GM21825 (cell line): Measurements from ENCODE around the gene SLC25A18.
"Not testable (repeated sequence)": the region's sequence is repeated elsewhere in the genome, so short reads cannot be mapped to it uniquely, and the experiment has no call there.

Experiments
- ATAC-seq: cut with Tn5 transposase; IDR thresholded peaks from one replicate; pipeline ENCODE4 v1.9.1; 2021; ENCODE audit warnings: mild to moderate bottlenecking, moderate library complexity; ENCODE audit not compliant: unreplicated experiment

The SLC25A18 gene, protein sequence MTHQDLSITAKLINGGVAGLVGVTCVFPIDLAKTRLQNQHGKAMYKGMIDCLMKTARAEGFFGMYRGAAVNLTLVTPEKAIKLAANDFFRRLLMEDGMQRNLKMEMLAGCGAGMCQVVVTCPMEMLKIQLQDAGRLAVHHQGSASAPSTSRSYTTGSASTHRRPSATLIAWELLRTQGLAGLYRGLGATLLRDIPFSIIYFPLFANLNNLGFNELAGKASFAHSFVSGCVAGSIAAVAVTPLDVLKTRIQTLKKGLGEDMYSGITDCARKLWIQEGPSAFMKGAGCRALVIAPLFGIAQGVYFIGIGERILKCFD

DNA sequence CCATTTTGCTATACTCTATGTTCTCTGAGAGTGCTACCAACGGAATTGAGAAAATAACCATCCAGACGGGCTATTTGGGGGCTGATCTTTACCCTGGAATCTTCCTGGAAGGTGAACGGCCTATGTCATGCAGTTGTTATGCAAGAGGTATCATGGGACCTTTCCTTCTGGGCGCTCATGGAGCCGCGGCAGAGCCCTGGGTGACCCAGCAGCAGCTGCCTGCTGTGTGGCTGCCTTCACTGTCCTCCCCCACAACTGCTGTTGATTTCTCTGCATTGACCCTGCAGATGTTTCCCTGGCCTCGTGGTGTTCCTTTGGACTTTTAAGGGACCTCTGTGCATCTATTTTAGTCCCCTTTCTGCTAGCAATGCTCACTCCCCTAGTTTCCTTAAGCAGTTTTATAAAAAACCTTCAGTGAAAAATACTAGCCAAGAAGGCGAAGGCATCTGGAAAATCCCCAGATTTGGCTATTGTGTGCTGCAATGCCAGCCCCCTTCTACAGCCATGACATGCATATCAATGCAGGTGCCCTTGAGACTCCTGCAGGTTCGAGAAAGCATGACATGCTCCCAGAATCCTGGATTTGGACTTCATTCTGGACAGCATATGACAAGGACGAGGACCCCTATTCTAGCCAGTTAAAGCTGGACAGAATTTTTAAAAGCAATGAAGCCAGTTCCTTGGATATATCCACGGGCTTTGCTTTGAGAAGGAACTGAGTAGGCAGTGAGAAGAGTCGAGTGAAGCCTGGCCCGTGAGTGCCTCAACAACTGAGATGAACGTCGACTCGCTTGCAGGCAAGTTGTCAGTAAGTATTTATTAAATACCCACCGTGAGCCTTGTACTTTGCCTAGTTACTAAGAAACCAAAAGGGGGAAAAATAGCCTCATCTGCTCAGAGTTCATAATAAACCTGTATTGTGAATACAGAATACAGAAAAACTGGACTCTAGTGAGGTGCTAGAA lies at the start of gene SLC25A18:
TSS of gene SLC25A18 (plus strand) at position 593 of the 965 bp plus-strand sequence. CDS start 16,447 bp downstream, outside the sequence.
- ATAC-seq: no peak

DNA sequence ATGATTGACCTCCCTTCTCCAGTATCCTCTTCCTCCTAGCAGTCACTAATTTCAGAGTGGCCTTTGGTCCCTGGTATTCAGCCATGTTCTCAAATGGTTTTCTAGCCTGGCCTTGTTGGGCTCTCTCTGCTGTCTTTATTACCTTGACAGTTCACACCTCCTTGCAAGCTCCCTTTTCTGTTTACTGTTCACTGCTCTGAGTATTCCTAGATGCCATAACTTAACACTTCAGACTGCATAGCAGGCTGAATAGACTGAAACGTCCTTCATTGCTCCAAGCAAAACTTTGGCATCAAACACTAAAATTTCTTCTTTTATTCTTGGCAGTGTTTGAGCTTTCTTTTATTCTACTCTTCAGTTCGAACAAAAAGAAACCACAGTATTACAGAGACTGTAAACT lies 49.7 kb upstream of the SLC25A18 start:
- ATAC-seq: no peak

DNA sequence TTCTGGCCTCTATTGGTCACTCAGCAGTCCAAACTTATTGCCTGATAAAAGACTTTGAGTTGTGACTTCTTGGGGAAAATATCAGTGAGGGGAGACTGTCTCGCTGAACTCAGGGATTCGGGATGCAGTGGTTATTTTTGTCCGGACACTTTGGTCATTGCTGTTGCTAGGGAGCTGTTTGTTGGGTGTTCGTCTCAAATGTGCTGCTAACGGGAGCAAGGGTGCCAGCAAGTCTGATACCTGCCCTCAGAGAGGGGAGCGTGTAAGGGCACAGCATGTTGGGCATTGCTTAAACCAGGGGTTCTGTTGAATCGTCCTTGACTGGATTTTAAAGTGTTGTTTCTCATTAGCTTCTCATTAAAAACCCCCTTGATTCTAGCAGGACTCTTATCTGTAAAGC lies 49.2 kb upstream of the SLC25A18 start:
- no peak for ATAC-seq

DNA sequence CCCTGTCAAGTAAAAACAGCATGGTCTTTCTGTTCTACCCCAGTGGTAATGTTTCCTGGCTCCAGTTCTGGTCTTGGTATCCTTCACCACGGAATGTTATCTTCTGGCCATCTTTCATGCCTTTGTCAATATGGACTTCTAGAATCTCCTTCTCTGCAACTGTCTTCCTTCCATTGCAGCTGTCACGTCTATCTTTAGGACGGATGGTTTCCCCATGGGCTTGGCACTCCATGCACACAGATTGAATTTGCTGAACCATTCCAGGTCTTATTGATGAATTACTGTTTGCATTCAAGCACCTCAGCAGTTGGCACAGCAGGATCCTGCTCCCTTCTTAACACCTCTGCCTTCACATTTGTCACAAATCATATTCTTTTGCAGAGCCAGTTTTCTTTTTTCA lies 44.9 kb upstream of the SLC25A18 start:
- no peak for ATAC-seq

DNA sequence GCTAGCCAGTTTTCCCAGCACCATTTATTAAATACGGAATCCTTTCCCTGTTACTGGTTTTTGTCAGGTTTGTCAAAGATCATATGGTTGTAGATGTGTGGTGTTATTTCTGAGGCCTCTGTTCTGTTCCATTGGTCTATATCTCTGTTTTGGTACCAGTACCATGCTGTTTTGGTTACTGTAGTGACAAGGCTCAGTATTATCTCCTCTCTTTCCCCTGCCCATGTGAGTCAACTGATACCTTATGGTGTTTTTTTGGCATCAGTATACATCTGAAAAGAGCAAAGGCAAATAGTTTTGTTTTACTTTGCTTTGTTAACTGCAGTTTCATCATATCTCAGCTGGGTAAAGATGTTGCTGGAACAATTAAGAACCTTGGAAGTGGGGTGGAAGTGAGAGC lies 41.3 kb upstream of the SLC25A18 start:
- not testable (repeated sequence) for ATAC-seq

DNA sequence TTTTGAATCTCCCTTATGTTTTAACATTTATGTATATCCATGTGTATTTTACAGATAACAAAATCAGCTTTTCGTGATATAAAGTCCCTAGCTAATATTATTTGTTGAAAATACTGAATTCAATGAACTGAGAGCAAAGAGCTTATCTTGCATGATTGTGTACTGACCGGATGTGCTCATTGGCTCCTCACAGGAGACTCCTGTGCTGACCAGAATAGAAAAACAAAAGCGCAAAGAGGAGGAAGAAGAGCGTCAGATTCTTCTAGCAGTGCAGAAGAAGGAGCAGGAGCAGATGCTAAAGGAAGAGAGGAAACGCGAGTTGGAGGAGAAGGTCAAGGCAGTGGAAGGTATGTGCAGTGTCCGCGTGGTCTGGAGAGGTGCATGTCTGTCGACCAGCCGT lies 39.4 kb upstream of the SLC25A18 start:
- no peak for ATAC-seq

DNA sequence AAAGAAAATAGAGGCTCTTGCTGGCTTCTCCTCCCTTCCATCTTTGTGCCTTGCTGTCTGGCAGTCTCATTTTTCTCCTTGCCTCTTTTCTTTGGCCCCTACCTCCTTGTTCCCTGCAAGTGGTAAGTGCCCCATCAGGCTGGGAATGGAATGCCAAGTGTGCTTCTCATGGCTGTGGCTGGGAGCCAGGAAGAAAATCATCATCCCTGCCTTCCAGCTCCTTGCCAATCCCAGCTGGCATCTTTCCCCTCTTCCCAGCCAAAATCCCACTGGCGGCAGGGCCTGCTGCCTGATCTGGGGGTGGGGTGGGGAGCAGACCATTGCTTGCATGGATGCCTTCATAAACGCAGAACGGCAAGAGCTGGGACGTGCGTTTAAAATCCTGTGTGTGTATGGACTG lies 27.0 kb upstream of the SLC25A18 start:
- ATAC-seq: no peak

DNA sequence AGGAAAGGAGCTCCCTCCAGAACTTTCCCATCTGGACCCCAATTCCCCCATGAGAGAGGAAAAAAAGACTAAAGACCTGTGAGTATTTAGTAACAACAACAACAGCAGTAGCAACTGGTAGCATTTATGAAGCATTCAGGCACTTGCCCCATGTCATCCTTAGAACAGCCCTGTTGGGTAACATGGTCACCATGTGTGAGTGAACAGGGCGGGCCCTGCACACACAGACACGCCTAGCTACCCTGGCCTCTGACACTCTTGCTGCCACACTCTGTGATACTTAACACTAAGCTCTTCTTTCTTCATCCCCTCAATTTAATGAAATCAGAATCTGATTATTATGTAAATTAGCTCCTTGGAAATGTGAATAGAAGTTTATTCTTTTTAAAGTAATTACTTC lies 26.1 kb upstream of the SLC25A18 start:
- no peak for ATAC-seq

DNA sequence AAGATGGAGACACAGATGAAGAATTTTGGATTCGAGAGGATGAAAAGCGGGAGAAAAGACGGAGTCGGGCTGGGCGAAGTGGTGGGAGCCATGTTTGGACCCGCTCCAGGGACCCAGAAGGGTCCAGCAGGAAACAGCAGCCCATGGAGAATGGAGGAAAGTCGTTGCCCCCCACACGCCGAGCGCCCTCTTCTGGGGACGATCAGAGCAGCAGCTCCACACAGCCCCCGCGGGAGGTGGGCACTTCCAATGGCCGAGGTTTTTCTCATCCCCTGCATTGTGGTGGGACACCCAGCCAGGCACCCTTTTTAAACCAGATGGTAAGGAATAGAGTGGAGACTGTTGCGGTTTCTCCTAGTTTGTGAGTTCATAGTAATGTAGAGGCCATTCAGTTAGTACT lies 22.8 kb upstream of the SLC25A18 start:
- no peak for ATAC-seq

DNA sequence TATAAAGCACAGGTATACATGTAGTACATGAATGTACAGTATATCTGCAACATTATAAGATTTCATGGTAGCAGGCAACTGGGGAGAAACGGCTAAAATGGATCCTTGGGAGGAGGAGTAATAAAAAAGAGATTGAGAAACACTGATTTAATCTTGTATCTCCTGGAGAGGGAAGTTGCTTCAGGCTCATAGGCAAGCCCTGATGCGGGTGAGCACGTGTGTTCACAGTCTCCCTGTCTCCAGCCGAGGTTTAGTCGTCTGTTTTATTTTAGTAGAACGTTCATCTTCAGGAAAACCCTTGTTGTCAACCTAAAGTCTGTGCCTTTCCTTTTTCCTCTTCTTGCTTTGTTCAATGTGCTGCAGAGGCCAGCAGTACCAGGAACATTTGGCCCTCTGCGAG lies 21.8 kb upstream of the SLC25A18 start:
- ATAC-seq: no peak

DNA sequence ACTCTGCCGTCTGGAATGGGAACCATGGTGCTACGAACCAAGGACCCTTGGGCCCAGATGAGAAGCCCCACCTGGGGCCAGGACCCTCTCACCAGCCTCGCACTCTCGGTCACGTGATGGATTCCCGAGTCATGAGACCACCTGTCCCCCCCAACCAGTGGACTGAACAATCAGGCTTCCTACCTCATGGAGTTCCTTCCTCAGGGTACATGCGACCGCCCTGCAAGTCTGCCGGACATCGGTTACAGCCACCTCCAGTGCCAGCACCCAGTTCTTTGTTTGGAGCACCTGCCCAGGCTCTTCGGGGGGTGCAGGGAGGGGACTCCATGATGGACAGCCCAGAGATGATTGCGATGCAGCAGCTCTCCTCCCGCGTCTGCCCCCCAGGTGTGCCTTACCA lies 20.8 kb upstream of the SLC25A18 start:
- ATAC-seq: no peak

DNA sequence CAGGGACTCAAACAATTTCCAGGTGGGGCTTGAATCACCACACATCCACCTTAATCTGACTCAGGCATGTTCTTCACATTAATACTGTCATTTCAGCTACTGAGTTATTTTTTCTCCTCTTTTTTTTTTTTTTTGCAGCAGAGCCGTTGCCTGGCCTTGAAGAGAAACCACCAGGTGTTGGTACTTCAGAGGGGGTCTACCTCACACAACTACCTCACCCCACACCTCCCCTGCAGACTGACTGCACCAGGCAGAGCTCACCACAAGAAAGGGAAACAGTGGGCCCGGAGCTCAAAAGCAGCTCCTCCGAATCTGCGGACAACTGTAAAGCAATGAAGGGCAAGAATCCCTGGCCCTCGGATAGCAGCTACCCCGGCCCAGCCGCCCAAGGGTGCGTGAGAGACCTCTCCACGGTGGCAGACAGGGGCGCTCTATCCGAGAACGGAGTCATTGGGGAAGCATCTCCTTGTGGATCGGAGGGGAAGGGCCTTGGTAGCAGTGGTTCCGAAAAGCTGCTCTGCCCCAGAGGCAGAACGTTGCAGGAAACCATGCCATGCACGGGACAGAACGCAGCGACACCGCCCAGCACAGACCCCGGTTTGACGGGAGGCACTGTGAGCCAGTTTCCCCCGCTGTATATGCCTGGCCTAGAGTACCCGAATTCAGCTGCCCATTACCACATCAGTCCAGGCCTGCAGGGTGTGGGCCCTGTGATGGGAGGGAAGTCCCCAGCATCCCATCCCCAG lies 15.1 kb upstream of the SLC25A18 start:
- ATAC-seq: no peak

DNA sequence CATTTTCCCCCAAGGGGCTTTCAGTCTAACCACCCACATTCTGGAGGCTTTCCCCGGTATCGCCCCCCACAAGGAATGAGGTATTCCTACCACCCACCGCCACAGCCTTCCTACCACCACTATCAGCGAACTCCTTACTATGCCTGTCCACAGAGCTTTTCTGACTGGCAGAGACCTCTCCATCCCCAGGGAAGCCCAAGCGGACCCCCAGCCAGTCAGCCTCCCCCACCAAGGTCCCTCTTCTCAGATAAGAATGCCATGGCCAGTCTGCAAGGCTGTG lies 14.6 kb upstream of the SLC25A18 start:
- ATAC-seq: no peak

DNA sequence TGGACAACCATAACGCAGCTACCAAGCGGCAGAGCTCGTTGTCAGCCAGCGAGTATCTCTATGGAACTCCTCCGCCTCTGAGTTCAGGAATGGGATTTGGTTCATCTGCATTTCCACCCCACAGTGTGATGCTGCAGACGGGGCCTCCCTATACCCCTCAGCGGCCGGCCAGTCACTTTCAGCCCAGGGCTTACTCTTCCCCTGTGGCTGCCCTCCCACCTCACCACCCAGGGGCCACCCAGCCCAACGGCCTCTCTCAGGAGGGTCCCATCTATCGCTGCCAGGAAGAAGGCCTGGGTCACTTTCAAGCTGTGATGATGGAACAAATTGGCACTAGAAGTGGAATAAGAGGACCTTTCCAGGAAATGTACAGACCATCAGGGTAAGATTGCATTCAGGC lies 14.1 kb upstream of the SLC25A18 start:
- ATAC-seq: no peak

DNA sequence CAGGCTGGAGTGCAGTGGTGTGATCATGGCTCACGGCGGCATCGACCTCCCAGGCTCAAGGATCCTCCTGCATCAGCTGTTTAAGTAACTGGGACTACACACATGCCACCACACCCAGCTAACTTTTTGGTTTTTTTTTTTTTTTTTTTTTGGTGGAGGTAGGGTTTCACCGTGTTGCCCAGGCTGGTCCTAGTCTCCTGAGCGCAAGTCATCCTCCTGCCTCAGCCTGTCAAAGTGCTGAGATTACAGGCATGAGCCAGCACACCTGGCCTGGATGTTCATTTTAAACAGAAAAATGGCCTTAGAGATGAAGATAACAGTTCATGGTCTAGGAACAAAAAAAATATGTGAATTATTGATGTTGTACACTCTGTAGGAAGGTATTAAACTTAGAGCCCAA lies 13.6 kb upstream of the SLC25A18 start:
- no peak for ATAC-seq

DNA sequence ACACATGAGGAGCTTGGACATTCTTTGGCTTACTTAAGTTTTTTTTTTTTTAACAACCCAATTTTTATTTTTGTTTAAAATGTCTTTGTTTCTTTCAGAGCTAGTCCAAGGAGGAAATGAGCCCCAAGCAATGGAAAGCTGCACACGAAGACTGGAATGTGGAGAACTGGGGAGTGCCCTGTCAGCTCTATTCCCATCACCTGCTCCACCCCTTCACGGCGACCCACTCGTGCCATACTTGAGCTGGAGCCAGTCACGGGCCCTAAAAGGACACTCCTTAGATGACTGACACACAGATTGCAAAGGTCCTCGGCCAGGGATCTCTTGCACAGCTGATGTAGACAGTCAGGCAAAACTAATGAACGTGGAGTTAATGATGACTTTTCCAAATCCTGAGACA lies 10.6 kb upstream of the SLC25A18 start:
- ATAC-seq: no peak

DNA sequence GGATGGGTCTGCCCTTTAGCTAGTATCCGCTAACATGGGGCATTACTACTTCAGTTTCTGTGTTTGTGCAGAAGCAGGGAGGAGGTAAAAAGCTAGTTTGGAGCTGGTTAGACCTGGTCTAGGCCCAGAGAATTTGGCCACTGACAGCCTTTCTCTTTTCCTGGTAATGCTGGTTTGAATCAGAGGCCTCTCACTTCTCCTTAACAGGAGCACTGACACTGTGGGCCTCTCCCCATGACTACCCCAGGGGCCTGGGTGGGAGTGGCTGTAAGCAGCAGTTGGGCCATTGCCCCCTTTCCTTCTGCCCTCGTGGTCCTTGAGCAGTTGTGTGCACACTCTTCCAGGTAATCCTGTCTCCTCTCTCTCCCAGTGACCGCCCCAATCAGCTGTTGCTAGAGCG lies 8.5 kb upstream of the SLC25A18 start:
- ATAC-seq: no peak

DNA sequence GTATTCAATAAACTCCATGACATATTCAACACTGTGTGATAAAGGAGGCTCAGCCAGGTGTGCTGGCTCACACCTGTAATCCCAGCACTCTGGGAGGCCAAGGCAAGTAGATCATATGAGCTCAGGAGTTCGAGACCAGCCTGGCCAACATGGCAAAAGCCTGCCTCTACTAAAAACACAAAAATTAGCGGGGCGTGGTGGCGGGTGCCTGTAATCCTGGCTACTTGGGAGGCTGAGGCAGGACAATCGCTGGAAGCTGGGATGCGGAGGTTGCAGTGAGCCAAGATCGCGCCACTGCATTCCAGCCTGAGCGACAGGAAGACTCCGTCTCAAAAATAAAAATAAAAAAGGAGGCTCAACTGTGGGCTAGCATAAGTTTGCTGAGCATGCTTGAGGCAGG lies 4.1 kb upstream of the SLC25A18 start:
- ATAC-seq: no peak

DNA sequence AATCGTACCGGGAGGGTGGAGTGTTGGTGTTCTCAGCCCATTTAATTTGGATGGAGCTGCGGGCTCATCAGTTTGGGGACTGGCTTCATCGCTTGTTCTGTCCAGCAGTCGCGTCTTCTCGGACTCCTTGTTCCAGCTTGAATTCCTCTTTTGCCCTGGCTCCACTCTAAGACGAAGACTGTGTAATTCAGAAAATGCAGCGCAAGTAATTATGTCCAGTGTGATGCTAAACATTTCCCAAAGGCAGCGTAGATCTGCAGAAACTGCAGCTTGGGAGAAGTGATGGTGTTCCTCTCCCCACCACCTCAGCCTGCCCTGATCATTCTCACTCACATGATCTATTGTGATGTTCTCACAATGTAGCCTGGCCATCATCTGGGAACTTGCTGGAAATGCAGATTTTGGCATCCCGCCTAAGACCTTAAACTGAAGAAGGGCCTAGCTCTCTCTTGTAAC lies 666 bp downstream of the SLC25A18 start:
- no peak for ATAC-seq

DNA sequence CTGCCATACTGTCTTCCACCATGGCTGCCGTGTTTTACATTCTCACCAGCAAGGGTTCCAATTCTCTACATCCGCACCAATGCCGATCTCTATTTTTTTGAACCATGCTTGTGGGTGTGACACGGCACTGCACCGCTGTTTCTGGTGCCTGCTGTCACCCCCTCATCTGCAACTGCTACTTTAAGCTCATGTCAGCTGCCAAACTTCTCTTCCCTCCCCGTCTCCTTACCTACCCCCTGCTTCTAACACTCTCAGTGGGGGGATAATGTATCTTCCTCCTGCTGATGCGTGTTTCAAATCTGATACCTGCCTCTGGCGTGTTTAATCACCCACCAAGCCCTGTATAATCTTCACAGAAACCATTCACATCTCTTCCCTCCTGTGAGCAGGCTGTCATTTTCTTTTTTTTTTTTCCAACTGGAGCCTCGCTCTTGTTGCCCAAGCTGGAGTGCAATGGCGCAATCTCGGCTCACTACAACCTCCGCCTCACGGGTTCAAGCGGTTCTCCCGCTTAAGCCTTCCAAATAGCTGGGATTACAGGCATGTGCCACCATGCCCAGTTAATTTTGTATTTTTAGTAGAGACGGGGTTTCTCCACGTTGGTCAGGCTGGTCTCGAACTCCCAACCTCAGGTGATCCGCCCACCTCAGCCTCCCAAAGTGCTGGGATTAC lies 2.9 kb downstream of the SLC25A18 start:
- ATAC-seq: not testable (repeated sequence)

DNA sequence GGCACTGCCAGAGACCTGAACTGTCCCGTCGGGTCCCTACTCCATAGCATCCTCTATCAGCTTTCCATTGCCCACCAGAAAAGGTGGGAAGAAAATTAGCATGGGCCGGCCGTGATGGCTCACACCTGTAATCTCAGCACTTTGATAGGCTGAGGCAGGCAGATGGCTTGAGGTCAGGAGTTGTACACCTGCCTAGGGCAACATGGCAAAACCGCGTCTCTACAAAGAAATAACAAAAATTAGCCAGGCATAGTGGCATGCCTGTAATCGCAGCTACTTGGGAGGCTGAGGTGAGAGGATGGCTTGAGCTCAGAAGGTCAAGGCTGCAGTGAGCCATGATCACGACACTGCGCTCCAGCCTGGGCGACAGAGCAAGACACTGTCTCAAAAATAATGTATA lies 3.5 kb downstream of the SLC25A18 start:
- no peak for ATAC-seq
